OCI-LY1 (cell line): Measurements from ENCODE around the gene SV2C.

Experiments
- H2AFZ ChIP-seq: fragments of 200-600 bp; sonication (generic), shearing (Covaris generic); 2 replicates; pipeline ENCODE4 v1.6.0; 2014; ENCODE audit warnings: antibody characterized with exemption, mild to moderate bottlenecking, low read length
- H3F3A ChIP-seq: fragments of 200-600 bp; sonication (generic), shearing (Covaris generic); 2 replicates; pipeline ENCODE4 v1.6.0; 2014; ENCODE audit warnings: mild to moderate bottlenecking, antibody characterized with exemption, low read length, moderate library complexity; ENCODE audit not compliant: insufficient read depth
- H3K27ac ChIP-seq: fragments of 200-600 bp; sonication (generic); 2 replicates; pipeline ENCODE4 v1.5.1; 2014; ENCODE audit warnings: low read length, mixed run types, mild to moderate bottlenecking, low read depth; ENCODE audit not compliant: poor library complexity, severe bottlenecking
- H3K27me3 ChIP-seq: fragments of 200-600 bp; sonication (generic); 2 replicates; pipeline ENCODE4 v1.6.0; 2014; ENCODE audit warnings: antibody characterized with exemption, mild to moderate bottlenecking, low read length, moderate library complexity; ENCODE audit not compliant: insufficient read depth
- H3K36me3 ChIP-seq: fragments of 200-600 bp; sonication (generic); 2 replicates; pipeline ENCODE4 v1.6.1; 2014; ENCODE audit warnings: mild to moderate bottlenecking, antibody characterized with exemption, low read length, moderate library complexity, mixed read lengths; ENCODE audit not compliant: insufficient read depth
- H3K4me1 ChIP-seq: fragments of 200-600 bp; sonication (generic); 2 replicates; pipeline ENCODE4 v1.5.1; 2014; ENCODE audit warnings: mild to moderate bottlenecking, low read length, moderate library complexity; ENCODE audit not compliant: insufficient read depth, severe bottlenecking
- H3K4me2 ChIP-seq: fragments of 200-600 bp; sonication (generic), shearing (Covaris generic); 2 replicates; pipeline ENCODE4 v1.6.1; 2014; ENCODE audit warnings: low read length
- H3K4me3 ChIP-seq: fragments of 200-600 bp; sonication (generic); 2 replicates; pipeline ENCODE4 v1.5.1; 2014; ENCODE audit warnings: low read length, low read depth, mild to moderate bottlenecking, mixed read lengths; ENCODE audit not compliant: poor library complexity, severe bottlenecking
- H3K79me2 ChIP-seq: fragments of 200-600 bp; shearing (Covaris generic); 2 replicates; pipeline ENCODE4 v1.6.1; 2016; ENCODE audit warnings: mixed run types, low read length, mixed read lengths; ENCODE audit not compliant: insufficient read depth
- H3K9ac ChIP-seq: fragments of 200-600 bp; sonication (generic), shearing (Covaris generic); 2 replicates; pipeline ENCODE4 v1.6.1; 2014; ENCODE audit warnings: mild to moderate bottlenecking, low read length, mixed read lengths
- H3K9me2 ChIP-seq: fragments of 200-600 bp; sonication (generic), shearing (Covaris generic); 2 replicates; pipeline ENCODE4 v1.6.1; 2014; ENCODE audit warnings: low read depth, mild to moderate bottlenecking, low read length, mixed read lengths
- H3K9me3 ChIP-seq: fragments of 200-600 bp; shearing (Covaris generic); 2 replicates; pipeline ENCODE4 v1.6.1; 2014; ENCODE audit warnings: low read length, mixed read lengths
- H4K20me1 ChIP-seq: fragments of 200-600 bp; sonication (generic), shearing (Covaris generic); 2 replicates; pipeline ENCODE4 v1.6.0; 2016; ENCODE audit warnings: mild to moderate bottlenecking, low read length; ENCODE audit not compliant: insufficient read depth
- CTCF ChIP-seq: fragments of 200-600 bp; sonication (generic), shearing (Covaris generic); IDR thresholded peaks from 2 replicates; pipeline ENCODE4 v1.5.1; 2017; ENCODE audit warnings: mild to moderate bottlenecking, antibody characterized with exemption, low read length, moderate library complexity, mixed read lengths
- EZH2 ChIP-seq: fragments of 200-600 bp; sonication (generic), shearing (Covaris generic); IDR thresholded peaks from 2 replicates; pipeline ENCODE4 v1.8.0; 2017; ENCODE audit warnings: borderline replicate concordance, mixed run types, mild to moderate bottlenecking, antibody characterized with exemption, low read length, moderate library complexity, mixed read lengths

Gene SV2C

DNA sequence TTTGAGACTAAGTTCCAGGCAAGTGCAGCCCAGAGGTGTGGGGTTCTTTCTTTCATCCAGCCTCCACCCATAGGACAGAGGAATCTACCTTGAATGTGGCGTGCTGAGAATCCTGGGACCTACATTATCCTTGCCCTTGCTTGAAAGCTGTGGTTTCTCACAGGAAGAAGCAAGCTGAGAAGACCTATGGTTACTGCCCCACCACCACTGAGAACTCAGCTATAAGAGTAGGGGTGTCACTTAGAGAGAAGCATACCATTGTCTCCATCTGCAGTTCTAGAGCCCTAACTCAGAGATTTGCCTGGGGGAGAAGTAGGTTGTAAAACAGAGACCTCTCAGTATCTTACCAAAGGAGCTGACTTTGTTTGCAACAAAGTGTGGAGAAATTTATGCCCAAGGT lies 72.4 kb downstream of the SV2C start:
- H3K27ac ChIP-seq: no peak overlapping the region
- no peaks in the 10 kb centered on the region for H3F3A ChIP-seq
- no peaks in the 10 kb centered on the region for H3K9me2 ChIP-seq
- no peak overlapping the region for H3K4me2 ChIP-seq
- H3K79me2 ChIP-seq: no peaks in the 10 kb centered on the region
- H3K27me3 ChIP-seq: no peaks in the 10 kb centered on the region
- no peaks in the 10 kb centered on the region for H4K20me1 ChIP-seq
- TF ChIP-seq EZH2 (no peak), CTCF (no peak)
- H3K9ac ChIP-seq: no peak overlapping the region
- no peaks in the 10 kb centered on the region for H3K36me3 ChIP-seq
- no peak overlapping the region for H3K4me3 ChIP-seq
- H3K9me3 ChIP-seq: no peaks in the 10 kb centered on the region
- no peaks in the 10 kb centered on the region for H3K4me1 ChIP-seq
- no peak overlapping the region for H2AFZ ChIP-seq

GRCh38 chr5:76162335-76162734 lies 79.2 kb downstream of the SV2C start:
- H3F3A ChIP-seq: no peaks in the 10 kb centered on the region
- no peak overlapping the region for H3K4me3 ChIP-seq
- H3K9ac ChIP-seq: no peak overlapping the region
- no peaks in the 10 kb centered on the region for H3K36me3 ChIP-seq
- no peaks in the 10 kb centered on the region for H4K20me1 ChIP-seq
- H3K27me3 ChIP-seq: no peaks in the 10 kb centered on the region
- H2AFZ ChIP-seq: no peak overlapping the region
- H3K4me2 ChIP-seq: no peak overlapping the region
- no peaks in the 10 kb centered on the region for H3K79me2 ChIP-seq
- H3K4me1 ChIP-seq: no peaks in the 10 kb centered on the region
- H3K9me2 ChIP-seq: no peaks in the 10 kb centered on the region
- TF ChIP-seq CTCF: no peak
- TF ChIP-seq EZH2: no peak
- H3K9me3 ChIP-seq: no peaks in the 10 kb centered on the region
- no peak overlapping the region for H3K27ac ChIP-seq

GRCh38 chr5:76163111-76163628 lies 80.0 kb downstream of the SV2C start:
- Histone ChIP-seq H3K79me2 (no peaks in the 10 kb centered on the region), H3K27me3 (no peaks in the 10 kb centered on the region), H3K4me1 (no peaks in the 10 kb centered on the region), H3K36me3 (no peaks in the 10 kb centered on the region), H3K9ac (no peak overlapping the region), H3K27ac (no peak overlapping the region), H2AFZ (no peak overlapping the region), H3K4me2 (no peak overlapping the region), H3K4me3 (no peak overlapping the region), H3K9me2 (no peaks in the 10 kb centered on the region), H4K20me1 (no peaks in the 10 kb centered on the region), H3F3A (no peaks in the 10 kb centered on the region), H3K9me3 (no peaks in the 10 kb centered on the region)
- TF ChIP-seq CTCF (no peak), EZH2 (no peak)
